GM18909 (cell line): ENCODE data around the gene MAPK11.

Source experiments
- ATAC-seq: cut with Tn5 transposase; IDR thresholded peaks from one replicate; pipeline ENCODE4 v1.9.1; 2021; ENCODE audit warnings: mild to moderate bottlenecking; ENCODE audit not compliant: unreplicated experiment, poor library complexity

The MAPK11 gene

DNA sequence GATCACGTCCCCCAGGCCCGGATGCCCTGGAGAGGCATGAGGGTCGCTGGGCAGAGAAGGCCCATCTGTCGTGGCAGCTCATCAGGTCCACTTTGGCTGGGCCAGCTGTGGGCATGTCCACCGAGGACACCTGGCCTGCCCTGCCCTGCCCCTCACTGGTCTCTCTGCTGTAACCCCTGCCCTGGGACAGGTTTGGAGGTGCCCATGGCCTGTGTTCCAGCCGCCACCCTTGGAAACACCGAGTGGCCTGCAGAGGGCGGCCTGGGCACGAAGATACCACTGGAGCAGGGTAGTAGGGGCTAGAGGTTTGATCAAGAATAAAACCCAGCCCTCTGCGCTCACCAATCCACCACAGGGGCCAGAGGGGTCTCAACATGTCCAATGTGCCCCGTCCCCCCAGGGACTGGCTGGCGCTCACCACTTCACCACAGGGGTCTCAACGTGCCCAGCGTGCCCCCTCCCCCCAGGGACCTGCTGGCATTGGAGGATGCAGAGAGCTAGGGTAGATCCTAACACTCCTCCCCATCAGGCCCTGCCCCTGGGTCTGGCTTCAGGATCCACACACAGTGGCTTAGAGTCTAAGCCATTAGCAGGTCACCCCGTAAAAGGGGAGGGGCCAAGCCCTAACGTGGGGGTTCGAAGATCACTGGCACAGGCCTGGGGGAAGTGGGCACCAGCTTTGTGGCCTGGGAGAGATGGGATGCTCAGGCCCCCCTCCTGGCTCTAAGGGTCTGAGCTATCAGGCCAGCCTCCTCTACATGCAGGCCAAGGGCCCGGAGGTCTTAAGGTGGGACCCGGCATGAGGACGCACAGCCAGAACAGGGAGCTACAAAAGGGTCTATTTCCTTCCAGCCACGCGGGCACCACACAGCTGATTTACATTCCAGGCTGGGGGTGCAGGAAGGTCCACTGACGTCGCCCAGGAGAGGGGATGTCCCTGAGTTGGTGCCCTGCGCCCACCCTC lies 17.8 kb downstream of the MAPK11 start:
- no peak for ATAC-seq

DNA sequence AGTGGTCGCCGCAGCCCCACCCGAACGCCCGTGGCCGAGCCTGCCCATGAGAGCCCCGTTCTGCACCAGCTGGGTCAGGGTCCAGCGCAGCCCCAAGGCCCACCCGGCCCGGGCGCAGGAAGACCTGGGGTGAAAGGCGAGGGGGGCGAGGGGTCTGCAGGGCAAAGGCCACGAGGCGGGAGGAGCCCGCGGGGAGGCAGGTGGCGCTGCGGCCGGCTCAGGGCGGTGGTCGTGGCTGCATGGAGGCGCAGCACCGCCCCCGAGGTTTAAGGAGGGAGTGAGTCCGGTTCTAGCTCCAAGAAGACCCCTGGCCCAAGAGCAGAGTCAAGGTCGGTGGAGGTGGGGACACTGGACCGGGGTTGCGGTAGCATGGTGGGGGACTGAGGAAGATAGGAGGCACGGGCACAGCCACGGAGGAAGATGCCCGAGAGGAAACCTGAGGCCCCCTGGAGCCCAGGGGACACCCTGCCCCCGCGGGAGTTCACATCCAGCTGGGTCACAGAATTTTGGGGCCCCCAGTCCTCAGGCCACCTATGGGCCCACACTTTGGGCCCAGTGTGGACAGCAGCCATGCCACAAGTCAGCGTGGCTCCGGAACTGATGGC lies 18.6 kb downstream of the MAPK11 start:
- peak; percentile 7 for ATAC-seq

DNA sequence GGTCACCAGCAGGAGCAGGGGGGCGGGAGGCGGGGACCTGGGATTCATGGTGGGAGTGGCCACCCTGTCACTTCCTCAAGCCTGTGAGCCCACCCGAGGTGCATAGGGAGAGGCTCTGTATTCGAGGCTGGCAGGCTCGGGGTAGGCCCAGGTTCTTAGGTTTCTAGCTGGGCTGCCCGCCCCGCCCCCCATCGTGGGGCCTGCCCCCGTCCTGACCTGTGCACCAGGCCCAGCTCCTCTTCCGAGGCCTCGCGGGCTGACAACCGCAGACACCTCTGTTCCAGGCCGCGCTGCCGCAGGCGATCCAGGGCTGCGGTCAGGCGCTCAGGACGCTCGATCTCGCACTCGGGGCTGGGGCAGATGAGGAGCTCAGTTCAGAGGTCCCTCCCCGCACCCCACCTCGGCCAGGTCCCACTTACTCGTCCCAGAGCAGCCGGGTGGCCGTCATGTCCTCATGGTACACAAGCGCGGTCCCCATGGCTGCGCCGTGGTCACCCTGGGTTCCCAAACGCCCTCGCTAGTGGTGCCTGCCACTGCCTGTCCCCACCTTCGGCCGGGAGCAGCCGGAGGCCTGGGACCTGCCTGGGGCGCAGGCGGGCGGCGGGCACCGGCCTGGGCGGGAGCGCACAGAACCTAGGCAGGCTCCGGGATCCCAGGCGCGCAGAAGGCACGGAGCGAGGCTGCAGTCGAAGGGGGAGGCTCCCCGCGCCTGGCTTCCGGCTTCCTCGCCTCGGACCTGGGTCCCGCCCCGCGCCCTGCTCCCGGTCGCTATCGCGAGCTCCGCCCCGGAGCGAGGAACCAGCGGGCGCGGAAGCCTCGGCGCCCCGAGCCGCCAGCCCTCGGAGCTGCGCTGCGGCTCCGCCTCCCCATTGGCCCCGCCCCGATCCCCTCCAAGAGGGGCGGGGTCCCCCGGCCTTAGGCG lies 19.4 kb downstream of the MAPK11 start, which contains the start of gene HDAC10:
Gene HDAC10, minus strand, starts transcription at position 711 of the 922 bp plus-strand sequence. Its CDS starts 233 bp downstream, at position 478.
- peak; percentile 67 for ATAC-seq

DNA sequence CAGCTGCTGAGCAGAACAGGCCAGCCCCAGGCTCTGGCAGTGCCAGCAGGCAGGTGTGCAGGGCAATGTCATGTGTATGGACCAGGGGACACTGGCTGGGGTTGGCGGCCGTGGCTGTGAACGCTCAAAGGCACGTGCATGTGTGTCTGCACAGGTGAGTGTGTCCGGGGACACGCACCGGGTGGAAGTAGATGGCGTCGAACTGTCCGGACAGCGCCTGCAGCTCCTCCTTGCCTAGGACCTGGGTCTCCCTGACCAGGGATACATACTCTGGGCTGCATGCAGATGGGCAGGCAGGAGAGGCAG lies 20.0 kb downstream of the MAPK11 start:
- no peak for ATAC-seq

DNA sequence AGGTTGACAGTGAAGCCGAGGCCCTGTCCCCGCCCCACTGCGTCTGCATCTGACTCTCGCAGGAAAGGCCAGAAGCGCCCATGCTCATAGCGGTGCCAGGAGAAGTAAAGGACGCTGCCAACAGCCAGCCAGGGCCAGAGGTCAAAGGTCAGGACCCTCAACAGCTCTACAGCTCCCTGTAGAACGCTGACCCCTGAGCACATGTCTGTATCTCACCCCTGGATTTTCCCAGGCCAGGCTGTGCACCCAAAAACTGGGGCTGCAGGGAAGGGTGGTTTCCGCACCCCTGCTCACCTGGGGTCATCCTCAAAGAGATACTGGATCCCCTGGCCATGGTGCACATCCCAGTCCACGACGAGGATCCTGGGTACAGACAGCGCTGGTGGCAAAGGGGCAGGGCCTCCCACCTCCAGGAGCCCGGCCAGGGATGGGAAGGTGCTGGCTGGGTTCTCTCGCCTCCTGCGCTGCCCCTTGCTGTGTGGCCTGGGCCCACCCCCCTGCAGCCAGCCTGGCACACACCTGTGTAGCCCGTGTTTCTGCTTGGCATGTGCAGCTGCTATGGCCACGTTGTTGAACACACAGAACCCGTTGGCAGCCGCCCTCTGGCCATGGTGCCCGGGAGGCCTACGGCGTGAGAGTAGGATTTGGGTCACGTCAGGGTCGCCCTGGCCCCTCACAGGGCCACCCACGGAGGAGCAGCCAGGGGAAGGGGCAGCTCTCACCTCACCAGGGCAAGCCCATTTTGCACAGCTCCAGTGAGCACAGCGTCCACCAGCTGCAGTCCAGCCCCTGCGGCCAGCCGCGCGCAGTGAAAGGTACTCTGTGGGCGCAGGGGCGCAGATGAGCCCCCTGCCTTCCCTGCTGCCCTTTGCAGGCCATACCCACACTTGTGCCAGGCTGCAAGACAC lies 20.6 kb downstream of the MAPK11 start:
- ATAC-seq, result no peak

DNA sequence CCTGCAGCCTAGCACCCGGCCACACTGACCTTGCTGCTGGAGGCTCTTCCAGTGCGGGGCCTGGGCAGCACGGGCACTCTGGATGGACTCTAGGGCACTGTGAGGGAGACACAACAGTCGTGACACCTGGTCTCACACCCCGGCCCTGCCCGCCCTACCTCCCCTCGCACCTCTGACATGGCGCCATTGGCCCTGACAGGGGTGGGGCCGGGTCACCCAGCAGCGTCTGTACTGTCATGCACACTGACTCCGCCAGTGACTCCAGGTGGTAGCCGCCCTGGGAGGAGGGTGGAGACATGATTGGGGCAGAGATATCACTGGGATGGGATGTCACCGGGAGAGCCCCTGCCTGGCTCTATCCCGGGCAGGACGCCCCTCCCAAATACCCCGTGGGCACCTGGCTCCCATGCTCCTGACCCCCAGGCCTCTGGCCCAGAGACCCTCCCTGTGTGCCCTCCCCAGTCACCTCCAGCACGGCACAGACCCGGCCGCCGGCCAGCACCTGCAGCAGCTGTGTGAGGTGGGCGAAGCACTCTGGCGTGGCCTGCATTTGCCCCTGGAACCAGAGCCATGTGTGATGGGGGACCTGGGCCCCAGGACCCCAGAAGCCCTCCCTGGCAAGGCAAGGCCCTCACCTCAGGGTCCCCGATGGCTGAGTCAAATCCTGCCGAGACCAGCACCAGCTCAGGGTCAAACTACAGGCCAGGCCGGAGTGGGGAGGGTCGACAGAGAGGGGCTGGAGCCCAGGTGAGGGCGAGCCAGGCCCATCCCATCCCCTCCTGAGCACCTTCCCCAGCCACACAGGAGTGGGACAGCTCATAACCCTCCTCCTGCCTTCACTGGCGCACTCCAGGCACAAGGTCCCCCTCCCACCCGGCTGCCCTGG lies 21.7 kb downstream of the MAPK11 start:
- no peak for ATAC-seq

DNA sequence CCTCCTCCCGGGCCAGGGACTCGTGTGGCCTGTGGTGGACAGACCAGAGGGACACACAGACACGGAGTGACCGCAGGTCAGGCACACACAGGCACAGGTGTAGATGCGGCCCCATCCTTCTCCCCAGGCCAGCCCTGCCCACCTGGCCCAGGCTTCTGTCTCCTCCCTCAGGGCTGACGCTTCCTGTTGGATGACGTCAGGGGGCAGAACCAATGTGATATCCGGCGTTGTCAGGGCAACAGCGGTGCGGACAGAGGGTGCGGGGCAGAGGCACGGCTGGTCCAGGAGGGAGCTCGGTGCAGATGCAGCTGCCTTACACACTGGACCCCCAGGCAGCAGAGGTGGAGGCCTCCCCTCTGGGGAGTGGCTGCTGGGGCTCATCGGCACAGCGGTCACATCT lies 22.4 kb downstream of the MAPK11 start:
- no peak for ATAC-seq

DNA sequence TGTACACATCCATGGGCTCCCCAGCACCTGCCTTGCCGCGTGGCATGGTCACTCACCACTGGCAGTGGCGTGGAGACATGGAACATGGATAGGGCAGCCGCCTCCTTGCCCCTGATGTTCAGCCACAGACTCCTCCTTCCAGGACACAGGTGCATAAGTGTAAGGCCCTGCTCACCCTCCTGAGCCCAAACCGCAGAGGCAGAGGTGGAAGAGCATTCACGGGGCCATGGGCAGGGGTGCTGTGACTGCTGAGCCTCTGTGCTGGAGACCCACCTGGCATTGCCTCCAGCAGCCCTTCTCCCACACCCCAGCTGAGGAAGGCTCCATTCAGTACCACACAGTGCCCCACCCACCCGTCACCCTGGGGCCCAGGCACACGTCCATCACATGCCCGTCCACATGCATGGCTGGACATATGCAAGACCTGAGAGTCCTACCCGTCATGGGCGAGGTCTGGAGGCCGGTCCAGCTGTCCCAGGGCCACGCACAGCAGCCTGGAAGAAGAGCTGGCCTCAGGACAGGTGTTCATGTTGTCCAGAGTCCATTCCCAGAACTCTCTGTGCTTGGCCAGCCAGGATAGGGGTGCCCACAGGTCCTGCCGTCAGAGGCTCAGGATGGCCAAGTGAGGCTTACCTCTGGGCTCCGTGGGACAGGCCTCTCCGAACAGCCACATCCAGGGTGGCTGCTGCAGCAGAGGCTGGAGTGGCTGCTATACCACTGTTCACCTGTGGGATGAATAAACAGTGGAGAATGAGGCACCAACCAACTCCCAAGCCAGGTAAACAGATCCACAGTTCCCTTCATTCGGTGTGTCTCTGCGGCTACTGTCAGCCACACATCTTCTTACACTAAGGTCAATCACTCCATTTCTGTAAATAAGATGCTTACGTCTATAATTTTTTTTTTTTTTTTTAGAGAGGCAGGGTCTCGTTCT lies 23.7 kb downstream of the MAPK11 start:
- no peak for ATAC-seq

DNA sequence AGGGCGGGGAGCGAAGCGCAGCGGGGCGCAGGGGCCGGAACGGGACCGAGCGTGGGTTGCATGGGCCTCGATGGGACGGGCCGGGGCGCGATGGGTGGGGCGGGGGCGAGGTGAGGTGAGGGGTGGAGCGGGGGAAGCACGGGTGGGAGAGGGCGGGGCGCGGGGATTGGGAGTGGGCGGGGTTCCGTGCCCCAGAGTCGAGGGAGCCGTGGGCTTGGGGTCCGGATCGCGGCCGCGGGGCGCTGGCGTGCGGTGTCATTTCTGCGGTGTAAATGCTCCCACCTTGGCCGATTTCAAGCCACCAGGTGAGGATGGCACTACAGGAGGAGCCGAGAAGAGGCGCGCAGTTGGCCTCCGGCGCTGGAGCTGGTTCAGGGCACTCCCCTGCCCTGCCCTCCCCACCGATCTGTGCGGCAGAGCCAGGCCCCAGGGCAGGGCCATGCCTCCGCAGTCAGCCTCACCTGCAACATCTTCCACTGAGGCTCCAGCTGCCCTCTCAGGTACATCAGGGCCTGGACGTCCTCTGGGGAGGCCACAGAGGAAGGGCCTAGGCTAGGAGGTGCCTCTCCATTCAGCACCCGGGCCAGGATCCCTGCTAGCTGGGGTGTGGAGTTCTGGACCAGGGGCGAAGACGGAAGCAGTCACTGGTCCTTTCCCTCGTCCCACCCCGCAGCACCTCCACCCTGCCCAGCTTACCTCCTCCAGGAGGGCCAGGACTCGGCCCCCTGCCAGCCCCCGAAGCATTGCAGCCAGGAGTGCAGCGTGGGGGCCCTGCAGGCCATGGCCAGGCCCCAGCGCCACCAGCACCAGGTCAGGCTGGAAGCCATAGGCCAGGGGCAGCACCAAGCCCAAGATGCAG lies 24.7 kb downstream of the MAPK11 start:
- ATAC-seq, result no peak

DNA sequence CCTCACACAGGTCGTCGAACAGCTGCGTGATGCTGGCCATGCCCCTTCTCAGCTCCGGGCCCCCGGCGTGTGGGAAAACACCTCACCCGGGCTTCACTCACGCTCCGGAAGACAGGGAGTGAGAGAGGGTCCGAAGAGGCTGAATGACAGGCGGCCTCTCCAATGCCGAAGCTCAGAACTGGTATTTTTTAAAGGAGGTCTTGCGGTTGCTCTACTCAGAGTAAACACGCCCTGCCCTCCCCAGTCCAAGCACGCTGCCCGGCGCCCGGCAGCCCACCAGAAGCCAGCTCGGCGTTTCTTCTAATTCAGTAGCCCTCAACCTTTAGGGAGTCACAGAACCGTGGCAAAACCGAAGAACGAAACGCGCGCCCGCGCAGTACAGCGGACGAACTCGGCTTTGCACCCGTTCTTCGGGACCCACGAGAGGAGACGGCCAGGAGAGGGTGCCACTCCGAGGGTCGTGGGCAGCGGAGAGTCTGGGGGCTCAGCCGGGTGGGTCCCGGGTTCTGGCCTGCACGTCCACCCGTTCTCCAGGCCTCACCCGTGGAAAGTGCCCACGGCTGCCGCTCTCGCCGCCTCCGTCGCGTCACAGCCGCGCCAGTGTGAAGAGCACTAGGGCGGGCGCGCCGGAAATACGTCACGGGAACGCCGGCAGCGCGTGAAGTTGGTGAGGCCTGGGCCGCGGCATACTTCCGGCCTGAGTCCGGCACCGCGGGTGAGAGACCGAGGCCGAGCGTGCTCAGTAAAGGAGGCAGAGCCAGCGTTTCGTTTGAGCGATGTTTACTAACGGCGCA lies 25.6 kb downstream of the MAPK11 start, which contains the start of gene TUBGCP6:
Gene TUBGCP6, minus strand, starts transcription at position 604 of the 794 bp plus-strand sequence. Its CDS starts 564 bp downstream, at position 40.
- peak; percentile 75 for ATAC-seq

DNA sequence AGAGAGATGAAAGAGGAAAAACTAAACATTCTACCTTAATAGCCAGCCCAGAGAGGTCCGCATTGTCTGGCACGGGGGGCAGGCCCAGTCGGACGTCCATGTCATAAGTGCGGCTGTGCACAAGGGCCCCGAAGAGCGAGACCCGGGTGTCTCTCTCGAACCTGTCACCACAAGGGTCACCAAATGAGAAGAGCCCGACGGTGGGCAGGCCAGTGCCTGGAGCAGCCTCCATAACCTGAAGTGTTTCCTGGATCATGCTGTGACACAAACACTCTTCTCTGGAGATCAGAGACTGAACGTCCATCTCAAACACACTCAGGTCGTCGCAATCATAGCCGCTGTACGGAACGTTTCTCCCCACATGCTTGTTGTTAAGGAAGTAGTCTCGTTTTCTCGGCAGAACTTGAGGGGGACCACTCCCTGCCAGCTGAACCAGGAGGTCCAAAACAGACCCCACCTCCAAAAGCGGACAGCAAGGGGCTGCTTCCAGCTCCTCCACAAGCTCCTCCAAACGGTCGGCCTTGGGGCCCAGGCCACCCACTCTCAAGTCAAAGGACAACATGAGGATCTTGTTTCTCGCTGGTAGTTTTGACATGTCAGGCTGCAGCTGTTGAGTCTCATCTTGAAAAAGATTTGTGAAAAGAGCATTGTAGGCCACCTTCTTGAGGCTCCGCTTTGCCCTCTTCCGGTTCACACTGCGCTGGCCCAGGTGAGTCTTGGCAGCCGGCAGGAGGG lies 26.3 kb downstream of the MAPK11 start:
- no peak for ATAC-seq

DNA sequence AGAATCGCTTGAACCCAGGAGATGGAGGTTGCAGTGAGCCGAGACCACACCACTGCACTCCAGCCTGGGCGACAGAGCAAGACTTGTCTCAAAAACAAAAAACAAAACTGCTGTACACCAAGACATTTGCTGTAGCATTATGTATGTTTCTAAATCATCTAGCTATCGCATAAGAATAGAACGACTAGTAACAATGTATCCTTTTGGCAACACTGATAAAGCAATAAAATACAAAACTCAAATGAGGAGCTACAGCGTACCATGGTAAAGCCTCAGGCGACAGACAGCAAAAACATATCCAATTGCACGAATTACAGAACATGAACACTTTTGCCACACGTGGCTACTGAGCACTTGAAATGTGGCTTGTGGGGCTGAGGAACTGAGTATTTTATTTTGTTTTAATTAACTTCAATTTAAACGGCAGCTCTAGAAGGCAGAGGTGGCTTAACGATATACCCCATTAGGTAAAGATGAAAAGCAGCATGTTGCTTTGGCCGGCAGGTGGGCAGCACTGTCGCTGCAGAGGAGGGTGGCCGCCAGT lies 27.7 kb downstream of the MAPK11 start:
- ATAC-seq, result no peak

DNA sequence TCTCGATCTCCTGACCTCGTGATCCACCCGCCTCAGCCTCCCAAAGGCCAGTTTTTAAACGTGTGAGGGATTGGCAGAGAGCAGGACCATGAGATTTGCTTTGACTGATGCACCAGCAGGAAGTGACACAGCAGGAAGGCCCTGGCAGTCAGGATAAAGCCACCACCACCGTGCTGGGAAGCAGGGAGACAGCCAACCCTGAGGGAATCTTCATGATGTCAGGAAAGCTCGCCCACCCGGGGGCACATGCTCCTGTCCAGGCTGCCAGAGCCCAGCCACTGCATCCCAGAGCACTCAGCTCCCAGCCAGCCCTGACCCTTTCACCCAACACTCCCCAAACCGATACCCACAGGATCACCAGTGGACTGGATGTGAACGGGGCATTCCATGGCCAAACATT lies 31.4 kb downstream of the MAPK11 start:
- ATAC-seq, result no peak

DNA sequence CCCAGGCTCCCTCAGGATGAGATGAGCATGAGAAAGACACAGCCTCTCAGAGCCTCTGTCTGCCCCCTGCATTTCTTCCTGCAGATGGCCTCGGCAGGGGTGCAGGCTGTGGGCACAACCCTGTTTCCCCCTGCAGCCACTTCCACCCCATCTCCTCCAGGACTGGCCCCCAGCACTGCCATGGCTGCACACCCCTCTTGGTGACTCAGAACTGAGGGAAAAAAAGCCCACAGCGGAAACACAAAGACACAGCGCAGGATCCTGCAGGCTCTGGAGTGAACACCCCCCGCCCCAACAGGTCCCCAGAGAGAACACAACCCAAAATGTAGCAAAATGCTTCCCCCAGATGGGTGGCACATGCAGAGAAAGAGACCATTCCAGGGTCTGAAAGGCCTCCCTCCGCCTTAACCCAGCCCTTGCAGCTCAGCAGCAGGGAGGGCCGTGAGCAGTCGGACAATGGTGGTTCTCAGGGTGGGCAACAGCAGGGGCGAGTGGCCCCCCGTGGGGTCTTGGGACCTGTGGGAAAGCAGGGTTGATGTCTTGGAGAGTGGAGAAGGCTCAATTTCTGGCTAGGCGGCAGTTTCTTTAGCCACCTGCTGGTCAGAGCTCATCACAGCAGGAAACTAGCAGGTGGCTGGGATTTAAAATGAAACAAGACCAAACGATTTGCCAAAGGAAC lies 33.3 kb downstream of the MAPK11 start:
- no peak for ATAC-seq
